ENCODE measurements around the gene SEL1L3.

GRCh38 chr4:25722964-25723363 lies 139.8 kb downstream of the SEL1L3 start:
- TF ChIP-seq, protein P1, sequence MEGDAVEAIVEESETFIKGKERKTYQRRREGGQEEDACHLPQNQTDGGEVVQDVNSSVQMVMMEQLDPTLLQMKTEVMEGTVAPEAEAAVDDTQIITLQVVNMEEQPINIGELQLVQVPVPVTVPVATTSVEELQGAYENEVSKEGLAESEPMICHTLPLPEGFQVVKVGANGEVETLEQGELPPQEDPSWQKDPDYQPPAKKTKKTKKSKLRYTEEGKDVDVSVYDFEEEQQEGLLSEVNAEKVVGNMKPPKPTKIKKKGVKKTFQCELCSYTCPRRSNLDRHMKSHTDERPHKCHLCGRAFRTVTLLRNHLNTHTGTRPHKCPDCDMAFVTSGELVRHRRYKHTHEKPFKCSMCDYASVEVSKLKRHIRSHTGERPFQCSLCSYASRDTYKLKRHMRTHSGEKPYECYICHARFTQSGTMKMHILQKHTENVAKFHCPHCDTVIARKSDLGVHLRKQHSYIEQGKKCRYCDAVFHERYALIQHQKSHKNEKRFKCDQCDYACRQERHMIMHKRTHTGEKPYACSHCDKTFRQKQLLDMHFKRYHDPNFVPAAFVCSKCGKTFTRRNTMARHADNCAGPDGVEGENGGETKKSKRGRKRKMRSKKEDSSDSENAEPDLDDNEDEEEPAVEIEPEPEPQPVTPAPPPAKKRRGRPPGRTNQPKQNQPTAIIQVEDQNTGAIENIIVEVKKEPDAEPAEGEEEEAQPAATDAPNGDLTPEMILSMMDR (IDR thresholded peaks at IDR 0.05; ENCODE audit: insufficient read depth, low read depth, low read length) = no peak
- no peak for TF ChIP-seq EZH2 (IDR thresholded peaks at IDR 0.05; ENCODE audit: insufficient read depth, low read length)

Measured in astrocyte (in vitro differentiated cells and primary cell).